GM18907 (cell line): ENCODE data around the gene INTS14.
"Not testable (repeated sequence)": the region's sequence is repeated elsewhere in the genome, so short reads cannot be mapped to it uniquely, and the experiment has no call there.

ENCODE experiments used
- ATAC-seq: cut with Tn5 transposase; IDR thresholded peaks from one replicate; pipeline ENCODE4 v1.9.1; 2021; ENCODE audit warnings: mild to moderate bottlenecking, moderate library complexity; ENCODE audit not compliant: unreplicated experiment

INTS14 gene

DNA sequence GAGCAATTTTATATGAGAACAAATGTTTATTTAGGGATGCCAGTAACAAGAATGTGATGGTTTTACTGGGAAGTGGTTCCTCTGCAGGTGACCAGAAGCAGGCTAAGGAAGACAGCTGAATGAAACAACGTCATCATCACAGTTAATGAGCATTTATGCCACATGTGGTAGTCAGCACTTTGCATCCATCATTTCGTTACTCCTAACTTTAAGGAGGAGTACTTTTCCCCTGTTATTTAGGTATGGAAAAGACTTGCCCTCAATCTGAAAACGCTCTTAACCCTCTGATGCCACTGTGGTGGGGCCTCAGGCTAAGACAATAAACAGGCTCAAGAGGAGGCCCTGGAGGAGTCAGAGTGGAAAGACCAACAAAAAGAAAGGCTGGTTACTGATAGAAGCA lies 31.2 kb downstream of the INTS14 start:
- no peak for ATAC-seq

DNA sequence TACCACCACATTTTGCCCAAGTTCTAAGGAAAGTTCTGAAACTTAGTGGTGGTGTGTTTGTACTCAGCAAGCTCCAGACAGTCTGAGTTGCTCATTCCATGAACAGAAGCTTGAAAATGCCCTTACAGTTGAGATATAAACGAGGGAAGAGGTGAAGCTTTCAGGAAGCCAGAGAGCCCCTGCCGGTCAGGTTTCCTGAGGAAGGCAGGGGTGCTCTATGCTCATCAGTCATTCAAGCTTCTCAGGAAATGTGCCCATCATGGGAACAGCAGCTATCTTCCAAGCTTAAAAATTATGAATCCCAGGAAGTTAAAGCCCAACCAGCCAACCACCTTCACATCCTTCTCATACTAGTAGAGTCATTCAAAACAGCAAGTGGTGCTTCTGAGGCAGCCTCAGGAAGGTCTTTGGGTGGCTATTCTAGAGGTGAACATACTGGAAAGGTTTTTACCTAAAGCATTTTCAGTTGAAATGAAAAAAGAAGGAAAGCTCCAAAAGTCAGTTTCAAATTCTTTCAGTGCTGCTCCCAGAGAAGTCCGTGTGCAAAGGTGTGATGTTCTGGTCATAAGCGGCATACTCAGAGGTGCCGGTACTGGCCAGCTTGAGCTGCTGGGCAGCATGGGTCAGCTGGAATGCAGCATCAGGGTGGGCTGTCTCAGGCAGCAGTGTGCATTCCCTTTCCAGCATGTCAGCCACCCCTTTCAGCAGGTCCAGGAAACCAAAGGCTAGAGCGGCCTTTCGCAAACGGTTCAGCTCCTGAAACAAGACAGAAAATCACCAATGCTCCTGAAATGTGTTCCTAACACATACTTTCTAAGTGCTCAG lies 31.8 kb downstream of the INTS14 start:
- ATAC-seq = no peak

DNA sequence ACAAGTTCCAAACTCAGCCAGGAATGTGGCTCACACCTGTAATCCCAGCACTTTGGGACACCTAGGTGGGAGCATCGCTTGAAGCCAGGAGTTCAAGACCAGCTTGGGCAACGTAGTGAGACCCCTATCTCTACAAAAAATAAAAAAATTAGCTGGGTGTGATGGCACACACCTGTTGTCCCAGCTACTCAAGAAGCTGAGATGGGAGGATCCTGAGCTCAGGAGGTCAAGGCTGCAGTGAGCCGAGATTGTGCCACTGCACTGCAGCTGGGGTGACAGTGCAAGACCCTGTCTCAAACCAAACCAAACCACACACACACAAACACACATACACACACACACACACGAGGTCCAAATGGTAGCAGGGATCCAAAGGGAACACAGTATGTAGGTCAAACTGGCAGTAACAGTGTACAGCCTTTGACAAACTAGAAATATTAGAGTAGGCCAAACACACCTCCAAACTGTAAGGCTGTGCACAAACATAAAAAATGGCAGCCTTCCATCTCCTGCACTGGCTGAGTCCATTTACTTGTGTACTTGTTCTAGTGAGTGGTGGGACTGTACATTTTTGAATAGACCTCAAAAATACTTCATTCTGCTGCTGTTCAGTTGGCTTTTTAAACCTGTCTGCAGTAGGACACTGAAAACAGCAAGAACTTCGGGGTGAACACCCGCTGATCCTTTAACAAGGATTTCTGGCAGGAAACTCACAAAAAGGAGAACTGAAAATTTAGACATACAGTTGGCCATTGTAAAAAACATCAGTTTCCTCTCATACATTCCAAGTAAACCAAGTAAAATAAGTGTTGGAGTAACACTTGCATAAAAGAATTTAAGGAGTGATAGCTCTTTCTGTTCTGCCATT lies 33.6 kb downstream of the INTS14 start:
- ATAC-seq = no peak

DNA sequence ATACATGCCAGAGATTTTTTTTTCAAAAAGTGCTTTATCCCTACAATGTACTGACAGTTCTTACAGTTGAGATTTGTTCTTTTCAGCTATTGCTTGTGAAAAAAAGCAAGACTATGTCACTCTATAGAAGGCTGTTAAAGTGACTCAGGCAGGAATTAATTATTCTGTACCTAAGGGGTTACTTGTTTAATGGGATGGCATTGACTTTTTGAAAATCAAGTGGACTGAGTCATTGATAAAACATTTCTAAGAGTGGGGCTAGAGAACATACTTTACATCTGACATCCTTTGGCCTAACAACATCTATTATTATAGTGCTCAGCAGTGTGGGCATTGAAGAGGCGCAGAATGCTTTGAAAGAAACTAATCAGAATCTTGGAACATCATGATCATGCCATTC lies 34.3 kb downstream of the INTS14 start:
- no peak for ATAC-seq

DNA sequence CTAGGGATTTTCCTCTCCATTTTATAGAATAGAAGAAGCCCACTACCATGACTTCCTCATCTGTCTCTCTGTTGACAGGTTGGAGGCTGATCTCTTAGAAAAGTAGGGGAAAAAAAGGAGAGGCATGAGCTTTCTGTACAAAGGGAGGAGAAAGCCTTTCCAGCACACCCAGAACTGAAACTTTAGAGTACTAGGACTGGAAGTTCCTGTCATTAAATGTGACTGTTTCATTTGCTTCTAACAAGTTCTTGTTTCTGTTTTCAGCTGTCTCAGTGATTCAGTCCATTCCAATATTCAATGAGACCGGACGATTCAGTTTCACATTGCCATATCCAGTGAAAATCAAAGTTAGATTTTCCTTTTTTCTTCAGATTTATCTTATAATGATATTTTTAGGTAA lies 39.0 kb downstream of the INTS14 start:
- no peak for ATAC-seq

DNA sequence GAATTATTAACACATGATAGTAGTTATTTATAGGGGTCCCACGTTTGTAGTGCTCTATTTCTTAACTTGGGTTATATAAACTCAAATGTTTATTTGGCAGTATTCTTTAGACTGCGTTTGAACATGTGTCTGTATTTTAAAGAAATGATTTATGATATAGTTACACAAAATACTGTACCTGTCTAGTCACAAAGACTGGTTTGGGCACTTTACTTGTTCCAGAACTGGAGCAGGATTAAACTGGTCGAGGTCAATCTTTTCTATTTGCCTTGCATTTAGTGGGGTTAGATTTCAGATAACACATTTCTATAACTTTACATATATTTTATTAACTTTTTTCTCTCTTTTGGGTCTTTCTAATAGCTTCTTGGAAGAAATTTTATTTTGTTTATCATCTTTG lies 41.2 kb downstream of the INTS14 start:
- no peak for ATAC-seq

DNA sequence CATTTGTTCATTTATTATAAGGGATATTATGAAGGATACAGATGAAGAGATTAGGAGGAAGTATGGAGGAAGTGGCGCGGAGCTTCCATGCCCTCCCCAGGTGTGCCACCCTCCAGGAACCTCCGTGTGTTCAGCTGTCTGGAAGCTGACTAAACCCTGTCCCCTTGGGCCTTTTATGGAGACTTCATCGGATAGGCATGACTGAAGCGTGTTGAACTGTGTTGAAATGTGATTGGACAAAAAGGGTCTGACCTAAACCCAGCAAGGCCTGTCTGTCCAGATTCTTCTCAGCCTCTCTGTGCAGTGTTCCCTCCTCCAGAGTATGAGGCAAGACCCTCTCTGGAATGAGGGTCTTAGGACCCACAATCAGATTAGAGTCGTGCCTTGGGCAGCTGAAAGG lies 49.0 kb downstream of the INTS14 start:
- no peak for ATAC-seq

DNA sequence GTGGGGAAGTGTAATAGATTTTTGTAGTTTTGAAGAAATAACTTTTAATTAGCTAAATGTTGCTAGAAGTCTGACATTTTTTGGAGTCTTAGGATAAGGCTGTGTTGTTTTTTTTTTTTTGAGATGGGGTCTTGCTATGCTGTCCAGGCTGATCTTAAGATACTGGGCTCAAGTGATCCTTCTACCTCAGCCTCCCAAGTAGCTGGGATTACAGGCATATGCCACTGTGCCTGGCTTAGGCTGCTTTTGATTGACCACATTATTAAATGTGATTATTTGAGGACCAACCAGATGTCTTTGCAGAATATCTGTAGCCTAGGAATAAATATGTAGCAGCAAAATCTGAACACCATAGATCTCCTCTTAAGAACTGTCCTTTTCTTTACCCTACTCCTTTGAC lies 51.0 kb downstream of the INTS14 start:
- no peak for ATAC-seq

DNA sequence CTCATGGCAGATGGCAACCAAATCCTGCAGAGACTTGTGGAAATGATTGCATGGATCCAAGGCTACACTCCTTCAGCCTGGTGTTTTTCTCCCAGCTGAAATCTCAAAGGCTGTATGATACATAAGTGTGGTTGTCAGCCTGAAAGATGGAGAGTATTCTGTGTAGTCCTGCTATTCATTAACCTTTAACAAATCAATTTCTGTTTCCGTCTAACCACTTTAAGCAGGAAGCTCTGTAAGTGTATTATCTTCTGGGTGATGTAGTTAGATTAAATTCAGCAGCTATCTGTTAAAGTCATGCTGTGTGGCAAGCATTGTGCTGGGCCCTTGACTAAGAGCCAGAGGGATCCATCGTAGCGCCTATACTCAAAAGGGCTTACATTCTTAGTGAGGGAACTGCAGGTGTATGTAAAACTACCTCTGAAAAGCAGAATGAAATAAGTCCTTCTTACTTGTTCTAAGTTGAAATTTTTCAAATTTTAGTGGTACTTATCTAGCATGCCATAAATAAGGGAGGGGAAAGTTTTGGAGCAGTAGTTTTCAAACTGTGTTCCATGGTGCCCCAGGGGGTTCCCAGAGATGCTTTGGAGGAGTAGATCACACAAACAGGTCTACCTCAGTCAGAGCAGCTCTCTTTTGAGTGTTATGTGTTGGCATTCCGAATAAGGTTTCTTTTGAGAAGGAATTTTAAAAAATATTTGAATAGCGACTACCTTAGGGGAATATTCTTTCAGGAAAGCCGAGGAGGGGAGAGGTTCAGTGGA lies 51.8 kb downstream of the INTS14 start:
- ATAC-seq = no peak

DNA sequence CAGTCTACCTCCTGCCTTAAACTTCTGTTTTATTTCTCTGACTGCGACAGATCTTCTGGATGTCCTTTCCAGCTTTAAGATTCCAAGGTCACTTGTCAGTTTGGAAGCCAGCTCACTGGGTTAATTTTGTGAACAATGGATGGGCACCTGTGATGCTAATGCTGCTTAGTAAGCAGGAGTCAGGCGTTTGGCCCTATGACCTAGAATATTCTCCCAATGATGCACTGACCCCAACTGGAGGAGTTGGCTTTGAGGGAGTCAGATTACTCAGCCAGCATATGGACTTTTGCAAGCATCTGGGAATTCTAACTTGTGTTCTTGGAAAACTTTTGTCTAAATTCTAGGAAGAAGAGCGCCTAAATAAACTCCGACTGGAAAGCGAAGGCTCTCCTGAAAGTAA lies 52.6 kb downstream of the INTS14 start:
- no peak for ATAC-seq

DNA sequence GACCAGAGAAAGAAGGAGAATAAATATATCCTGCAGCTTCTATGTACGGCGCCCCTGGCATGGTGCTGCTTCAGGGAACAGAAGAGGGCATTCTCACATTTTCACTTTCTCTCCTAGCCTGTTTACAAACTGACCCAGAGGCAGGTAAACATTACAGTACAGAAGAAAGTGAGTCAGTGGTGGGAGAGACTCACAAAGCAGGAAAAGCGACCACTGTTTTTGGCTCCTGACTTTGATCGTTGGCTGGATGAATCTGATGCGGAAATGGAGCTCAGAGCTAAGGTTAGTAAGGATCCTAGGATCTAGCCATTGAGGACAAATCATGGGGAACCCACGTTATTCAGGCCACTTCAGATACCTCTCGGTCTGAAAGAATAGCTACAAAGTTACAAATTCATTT lies 54.3 kb downstream of the INTS14 start:
- no peak for ATAC-seq

DNA sequence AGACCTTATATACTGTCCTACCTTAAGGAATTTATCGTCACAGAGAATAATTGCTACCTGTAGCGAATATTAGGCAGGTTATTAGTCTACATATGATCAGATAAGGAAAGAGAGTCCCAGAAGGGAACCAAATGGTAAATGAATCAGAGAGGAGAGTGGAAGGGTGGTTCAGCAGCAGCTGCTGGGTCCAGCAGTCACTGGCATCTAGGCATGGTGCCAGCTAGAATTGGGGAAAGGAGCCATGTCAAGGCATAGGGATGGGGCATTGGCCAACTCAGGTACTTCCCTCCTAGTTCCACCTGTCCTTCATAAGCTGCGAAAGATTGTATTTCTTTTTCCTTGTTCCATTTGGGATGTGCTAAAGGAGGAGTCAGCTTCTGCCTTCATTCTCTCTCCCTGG lies 57.2 kb downstream of the INTS14 start:
- no peak for ATAC-seq

DNA sequence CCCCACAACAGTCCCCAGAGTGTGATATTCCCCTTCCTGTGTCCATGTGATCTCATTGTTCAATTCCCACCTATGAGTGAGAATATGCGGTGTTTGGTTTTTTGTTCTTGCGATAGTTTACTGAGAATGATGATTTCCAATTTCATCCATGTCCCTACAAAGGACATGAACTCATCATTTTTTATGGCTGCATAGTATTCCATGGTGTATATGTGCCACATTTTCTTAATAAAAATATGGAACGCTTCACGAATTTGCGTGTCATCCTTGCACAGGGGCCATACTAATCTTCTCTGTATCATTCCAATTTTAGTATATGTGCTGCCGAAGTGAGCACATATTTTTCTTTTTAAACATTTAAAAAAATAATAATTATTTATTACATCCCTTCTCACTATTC lies 58.1 kb downstream of the INTS14 start:
- ATAC-seq = not testable (repeated sequence)

DNA sequence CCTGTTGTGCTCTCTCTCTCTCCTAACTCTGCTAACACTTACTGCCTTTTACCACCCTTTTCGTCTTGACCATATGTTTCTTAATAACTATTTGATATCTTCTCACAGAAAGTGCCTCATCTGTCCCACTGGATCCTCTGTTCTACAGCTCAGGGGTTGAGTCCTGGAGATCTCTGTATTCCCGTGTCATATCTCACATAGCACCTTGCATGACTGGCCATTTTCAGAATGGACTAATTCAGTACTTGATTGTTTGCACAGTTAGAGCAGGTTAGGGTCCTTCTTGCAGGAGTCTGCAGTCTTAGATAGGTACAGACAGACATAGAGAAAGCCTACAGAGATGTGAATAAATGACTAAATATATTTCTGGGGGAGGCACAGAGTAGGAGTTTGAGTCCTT lies 59.7 kb downstream of the INTS14 start:
- ATAC-seq = no peak

DNA sequence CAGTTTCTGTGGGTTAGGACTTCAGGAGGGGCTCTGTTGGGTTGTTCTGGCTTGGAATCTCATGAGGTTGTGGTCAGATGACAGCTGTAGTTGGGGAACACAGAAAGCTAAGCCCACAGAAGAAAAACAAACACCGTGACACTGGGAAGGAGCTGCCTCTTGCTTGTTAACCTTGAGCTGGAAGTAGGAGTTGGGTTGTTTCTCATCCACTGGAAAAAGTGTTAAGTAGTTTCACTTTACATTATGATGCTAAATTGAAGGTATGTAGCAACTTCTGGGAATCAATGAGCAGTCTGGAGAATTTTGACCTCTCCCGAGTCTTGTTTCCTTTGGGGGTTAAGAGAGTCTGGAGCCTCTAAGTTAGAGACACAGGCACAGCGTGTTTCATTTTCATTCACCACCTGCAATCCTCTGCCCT lies 60.2 kb downstream of the INTS14 start:
- no peak for ATAC-seq

DNA sequence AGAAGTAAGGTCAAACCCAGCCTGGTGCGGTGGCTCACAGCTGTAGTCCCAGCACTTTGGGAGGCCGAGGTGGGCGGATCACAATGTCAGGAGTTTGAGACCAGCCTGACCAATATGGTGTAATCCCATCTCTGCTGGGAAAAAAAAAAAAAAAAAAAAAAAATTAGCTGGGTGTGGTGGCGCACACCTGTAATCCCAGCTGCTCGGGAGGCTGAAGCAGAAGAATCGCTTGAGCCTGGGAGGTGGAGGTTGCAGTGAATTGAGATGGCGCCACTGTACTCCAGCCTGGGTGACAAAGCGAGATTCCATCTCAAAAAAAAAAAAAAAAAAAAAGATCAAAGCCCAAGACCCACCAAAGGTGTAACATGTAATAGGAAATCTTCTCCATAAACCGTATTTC lies 61.6 kb downstream of the INTS14 start:
- ATAC-seq = not testable (repeated sequence)

DNA sequence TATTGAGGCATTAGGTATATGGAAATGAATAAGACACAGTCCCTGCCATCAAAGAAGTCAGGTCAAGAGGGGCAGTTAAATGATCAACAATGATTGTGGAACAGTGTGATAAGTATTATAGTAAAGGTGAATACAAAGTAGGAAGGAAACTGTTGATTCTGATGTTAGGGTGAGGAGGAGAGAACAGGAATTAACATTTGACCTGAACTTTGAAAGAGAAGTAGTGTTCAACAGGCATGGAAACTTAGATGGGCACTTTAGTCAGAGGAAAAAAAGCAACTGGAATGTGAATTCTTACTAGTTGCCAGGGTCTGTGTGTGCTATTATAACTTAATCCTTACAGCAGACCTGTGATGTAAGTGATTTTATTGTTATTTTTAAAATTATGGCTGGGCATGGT lies 63.1 kb downstream of the INTS14 start:
- no peak for ATAC-seq

DNA sequence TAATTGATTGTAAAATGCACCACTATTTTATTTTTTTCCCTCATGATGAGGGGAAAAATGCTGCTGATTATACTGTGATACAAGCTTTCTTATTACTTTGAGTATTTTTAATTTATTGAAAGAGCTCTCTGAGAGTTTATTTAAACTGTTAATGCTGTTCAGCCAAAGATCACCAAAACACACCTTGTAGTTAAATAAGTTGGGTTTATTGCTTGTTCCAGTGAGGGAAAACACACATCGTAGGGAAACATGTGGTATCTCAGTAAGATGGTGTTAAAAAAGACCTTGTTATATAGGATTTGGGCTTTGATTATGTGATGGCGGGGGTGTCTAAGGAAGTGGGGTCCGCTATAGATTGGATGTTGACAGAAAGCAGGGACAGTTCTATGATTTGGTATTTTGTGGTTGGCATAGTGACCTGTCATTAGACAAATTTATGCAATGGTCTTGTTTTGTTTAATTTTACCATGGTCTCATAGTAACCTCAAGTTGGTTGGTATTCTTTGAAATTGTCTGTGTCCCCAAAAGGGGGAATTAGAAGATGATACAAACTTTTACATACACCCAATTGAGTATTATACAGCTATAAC lies 69.6 kb downstream of the INTS14 start:
- ATAC-seq = no peak

DNA sequence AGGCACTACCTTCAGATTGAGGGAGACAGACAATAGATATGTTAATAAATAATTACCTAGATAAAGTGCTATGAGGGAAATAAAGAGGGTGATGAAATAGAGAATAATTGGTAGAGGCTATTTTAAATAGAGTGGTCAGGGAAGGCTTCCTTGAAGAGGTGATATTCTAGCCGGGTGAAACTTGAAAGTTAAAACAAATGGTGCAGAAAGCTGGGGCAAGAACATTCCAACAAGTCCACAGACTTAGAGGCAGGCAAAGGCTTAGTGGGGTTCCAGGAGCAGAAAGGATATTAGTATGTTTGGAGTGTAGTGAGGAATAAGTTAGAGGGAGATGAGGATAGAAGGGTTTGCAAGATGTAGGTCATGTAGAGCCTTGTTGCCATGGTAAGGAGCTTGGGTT lies 70.6 kb downstream of the INTS14 start:
- ATAC-seq = no peak

DNA sequence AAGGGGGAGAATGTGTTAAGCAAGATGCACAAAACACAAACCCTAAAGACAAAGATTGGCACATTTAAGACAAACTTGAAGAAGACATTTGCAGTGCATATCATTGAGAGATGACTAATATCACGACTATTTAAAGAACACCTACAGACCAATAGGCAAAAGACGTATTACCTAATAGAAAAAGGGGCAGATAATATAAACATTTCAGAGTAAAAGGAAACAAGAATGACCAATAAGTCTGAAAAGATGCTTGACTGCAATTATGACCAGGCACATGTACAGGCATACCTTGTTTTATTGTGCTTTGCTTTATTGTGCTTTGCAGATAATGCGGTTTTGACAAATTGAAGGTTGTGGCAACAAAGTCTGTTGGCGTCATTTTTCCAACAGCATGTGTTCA lies 75.7 kb downstream of the INTS14 start:
- ATAC-seq = no peak
